ENCODE results near the gene CFI. TPM values are rescaled to one million over a fixed set of nuclear protein-coding genes. Genes with fewer than 3 reads are reported as not detected.

The CFI gene
- total RNA-seq, 1 donor from 2014 or later = not detected

DNA sequence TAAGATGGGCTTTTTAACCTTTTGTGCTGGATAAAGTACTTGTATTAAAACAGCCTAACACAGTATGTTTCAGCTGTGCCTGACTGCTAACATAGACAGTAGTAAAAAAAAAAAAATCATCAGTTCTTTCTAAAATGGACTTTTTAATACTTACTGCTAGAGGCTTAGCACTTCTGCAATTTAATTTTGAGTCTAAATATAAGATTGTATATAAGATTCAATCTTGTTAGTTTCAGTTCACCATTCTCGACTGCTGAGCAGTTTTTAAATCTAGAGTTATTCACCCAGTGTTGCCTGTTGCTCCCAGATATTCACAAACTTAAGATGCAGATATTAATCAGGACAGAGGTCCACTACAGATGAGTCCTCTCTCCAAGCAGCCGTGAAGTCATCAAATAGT lies 78.7 kb downstream of the CFI start:
- H3K79me2 ChIP-seq (ENCODE audit: low read depth) = peaks cover 41% of the 10 kb centered on the region
- peaks cover 4% of the 10 kb centered on the region for H3K4me1 Mint-ChIP-seq

DNA sequence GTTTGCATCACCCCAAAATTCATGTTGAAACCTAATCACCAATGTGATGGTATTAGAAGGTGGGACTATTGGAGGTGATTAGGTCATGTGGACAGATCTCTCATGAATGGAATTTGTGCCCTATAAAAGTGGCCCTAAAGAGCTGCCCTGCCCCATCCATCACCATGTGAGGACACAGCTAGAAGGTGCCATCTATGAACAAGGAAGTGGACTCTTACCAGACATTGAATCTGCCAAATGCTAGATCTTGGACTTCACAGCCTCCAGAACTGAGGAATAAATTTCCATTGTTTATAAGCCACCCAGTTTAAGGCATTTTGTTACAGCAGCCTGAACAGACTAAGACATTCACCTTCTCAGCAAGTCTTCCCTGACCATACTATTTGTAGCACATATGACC lies 79.4 kb downstream of the CFI start:
- DNase-seq (ENCODE audit: low spot score) = no peak
- H3K79me2 ChIP-seq (ENCODE audit: low read depth) = peaks cover 33% of the 10 kb centered on the region
- no peak overlapping the region for H3K4me3 ChIP-seq
- H3F3A ChIP-seq (ENCODE audit: low read depth) = no peaks in the 10 kb centered on the region
- H3K9ac ChIP-seq = no peak overlapping the region
- Mint-ChIP-seq H3K36me3 (no peaks in the 10 kb centered on the region), H3K4me1 (no peaks in the 10 kb centered on the region), H3K27me3 (ENCODE audit: insufficient read depth, low read depth) (no peaks in the 10 kb centered on the region), H3K27ac (no peak overlapping the region), H3K9me3 (no peaks in the 10 kb centered on the region), H3K4me3 (no peak overlapping the region)
- no peak overlapping the region for H2AFZ ChIP-seq (replicated peaks)
- no peaks in the 10 kb centered on the region for H3K4me1 ChIP-seq
- no peak overlapping the region for H3K4me2 ChIP-seq
- TF ChIP-seq EZH2phosphoT487 (IDR thresholded peaks at IDR 0.05) (no peak), EZH2 (IDR thresholded peaks at IDR 0.05) (no peak)
- TF ChIP-seq, protein P1, sequence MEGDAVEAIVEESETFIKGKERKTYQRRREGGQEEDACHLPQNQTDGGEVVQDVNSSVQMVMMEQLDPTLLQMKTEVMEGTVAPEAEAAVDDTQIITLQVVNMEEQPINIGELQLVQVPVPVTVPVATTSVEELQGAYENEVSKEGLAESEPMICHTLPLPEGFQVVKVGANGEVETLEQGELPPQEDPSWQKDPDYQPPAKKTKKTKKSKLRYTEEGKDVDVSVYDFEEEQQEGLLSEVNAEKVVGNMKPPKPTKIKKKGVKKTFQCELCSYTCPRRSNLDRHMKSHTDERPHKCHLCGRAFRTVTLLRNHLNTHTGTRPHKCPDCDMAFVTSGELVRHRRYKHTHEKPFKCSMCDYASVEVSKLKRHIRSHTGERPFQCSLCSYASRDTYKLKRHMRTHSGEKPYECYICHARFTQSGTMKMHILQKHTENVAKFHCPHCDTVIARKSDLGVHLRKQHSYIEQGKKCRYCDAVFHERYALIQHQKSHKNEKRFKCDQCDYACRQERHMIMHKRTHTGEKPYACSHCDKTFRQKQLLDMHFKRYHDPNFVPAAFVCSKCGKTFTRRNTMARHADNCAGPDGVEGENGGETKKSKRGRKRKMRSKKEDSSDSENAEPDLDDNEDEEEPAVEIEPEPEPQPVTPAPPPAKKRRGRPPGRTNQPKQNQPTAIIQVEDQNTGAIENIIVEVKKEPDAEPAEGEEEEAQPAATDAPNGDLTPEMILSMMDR (IDR thresholded peaks at IDR 0.05) = no peak
- H3K36me3 ChIP-seq = no peaks in the 10 kb centered on the region
- no peaks in the 10 kb centered on the region for H3K27me3 ChIP-seq
- no peaks in the 10 kb centered on the region for H3K9me3 ChIP-seq (ENCODE audit: low read depth)
- no peak overlapping the region for H3K27ac ChIP-seq
- H4K20me1 ChIP-seq (ENCODE audit: low read depth) = no peaks in the 10 kb centered on the region

More for the DNA sequence above, 78.7 kb downstream of the CFI start:
- H3K27me3 ChIP-seq = no peaks in the 10 kb centered on the region
- no peaks in the 10 kb centered on the region for H3K9me3 Mint-ChIP-seq
- no peak overlapping the region for H3K27ac ChIP-seq
- H3K4me1 ChIP-seq = no peaks in the 10 kb centered on the region
- no peak overlapping the region for H2AFZ ChIP-seq (replicated peaks)
- H3K36me3 ChIP-seq = no peaks in the 10 kb centered on the region
- H3F3A ChIP-seq (ENCODE audit: low read depth) = no peaks in the 10 kb centered on the region
- no peaks in the 10 kb centered on the region for H3K27me3 Mint-ChIP-seq (ENCODE audit: insufficient read depth, low read depth)
- DNase-seq (ENCODE audit: low spot score) = no peak
- H3K4me2 ChIP-seq = no peak overlapping the region
- no peak overlapping the region for H3K4me3 Mint-ChIP-seq
- H3K4me3 ChIP-seq = no peak overlapping the region
- H4K20me1 ChIP-seq (ENCODE audit: low read depth) = no peaks in the 10 kb centered on the region
- no peak overlapping the region for H3K9ac ChIP-seq
- TF ChIP-seq, protein P1 (IDR thresholded peaks at IDR 0.05) = no peak
- TF ChIP-seq EZH2 (IDR thresholded peaks at IDR 0.05) (no peak), EZH2phosphoT487 (IDR thresholded peaks at IDR 0.05) (no peak)
- no peak overlapping the region for H3K27ac Mint-ChIP-seq
- no peaks in the 10 kb centered on the region for H3K36me3 Mint-ChIP-seq
- H3K9me3 ChIP-seq (ENCODE audit: low read depth) = no peaks in the 10 kb centered on the region

DNA sequence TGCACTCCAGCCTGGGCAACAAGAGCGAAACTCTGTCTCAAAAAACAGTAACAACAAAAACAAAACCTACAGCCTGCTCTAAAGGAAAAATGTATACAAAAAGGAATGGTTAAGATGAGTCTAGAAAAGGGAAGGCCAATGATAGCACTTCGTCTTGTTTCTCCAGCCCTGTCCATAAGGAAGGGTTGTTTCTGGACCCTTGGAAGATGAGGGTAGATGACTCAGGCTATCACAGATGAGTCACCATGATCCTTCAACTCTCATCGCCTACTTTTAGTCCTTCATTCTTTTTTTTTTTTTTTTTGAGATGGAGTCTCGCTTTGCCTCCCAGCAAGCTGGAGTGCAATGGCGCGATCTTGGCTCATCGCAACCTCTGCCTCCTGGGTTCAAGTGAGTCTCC lies 80.8 kb downstream of the CFI start:
- H3K4me3 Mint-ChIP-seq = no peak overlapping the region

More for the DNA sequence above, 80.8 kb downstream of the CFI start:
- Mint-ChIP-seq H3K36me3 (peaks cover 9% of the 10 kb centered on the region), H3K27ac (no peak overlapping the region), H3K9me3 (no peaks in the 10 kb centered on the region), H3K4me1 (no peaks in the 10 kb centered on the region), H3K27me3 (ENCODE audit: insufficient read depth, low read depth) (no peaks in the 10 kb centered on the region)
- Histone ChIP-seq H3K27me3 (no peaks in the 10 kb centered on the region), H4K20me1 (ENCODE audit: low read depth) (no peaks in the 10 kb centered on the region), H2AFZ (replicated peaks) (no peak overlapping the region), H3K36me3 (no peaks in the 10 kb centered on the region), H3K4me2 (no peak overlapping the region), H3K4me3 (no peak overlapping the region), H3K79me2 (ENCODE audit: low read depth) (peaks cover 27% of the 10 kb centered on the region), H3K27ac (no peak overlapping the region), H3F3A (ENCODE audit: low read depth) (no peaks in the 10 kb centered on the region), H3K4me1 (no peaks in the 10 kb centered on the region), H3K9ac (no peak overlapping the region), H3K9me3 (ENCODE audit: low read depth) (no peaks in the 10 kb centered on the region)
- DNase-seq (ENCODE audit: low spot score) = no peak
- no peak for TF ChIP-seq EZH2phosphoT487 (IDR thresholded peaks at IDR 0.05)
- TF ChIP-seq, protein P1 (IDR thresholded peaks at IDR 0.05) = no peak

Measured in neural progenitor cell (in vitro differentiated cells).